A673 (cell line): ENCODE results near the gene AFAP1. TPM values are rescaled to one million over a fixed set of nuclear protein-coding genes. Genes with fewer than 3 reads are reported as not detected.

Experiments used
- BruUV-seq: library from RNA; stranded (reverse); fragments of 400-500 nt; replicated peaks from 2 replicates; lab custom pipeline; 2021; lab: Mats Ljungman, UMichigan
- CTCF ChIA-PET: fragments of 300-600 bp; sonication (Branson Sonifier 250); formaldehyde crosslinking; loops from one replicate; lab custom pipeline; 2022; ENCODE audit warnings: antibody characterized with exemption; lab: Charles Lee
- POLR2A ChIA-PET: fragments of 300-600 bp; sonication (Branson Sonifier 250); formaldehyde crosslinking; loops from one replicate; lab custom pipeline; 2022; ENCODE audit warnings: antibody characterized with exemption; ENCODE audit not compliant: low non-redundant PET; lab: Charles Lee
- DNase-seq: peaks from one replicate; pipeline ENCODE4 v3.0.0-alpha.2; 2015; ENCODE audit warnings: low spot score
- H3K27ac ChIP-seq: fragments of 200-600 bp; sonication (generic); 2 replicates; pipeline ENCODE4 v1.5.1; 2016; ENCODE audit warnings: mixed run types, low read depth, mild to moderate bottlenecking, mixed read lengths, antibody characterized with exemption, low read length; ENCODE audit not compliant: poor library complexity, severe bottlenecking
- H3K27me3 ChIP-seq: fragments of 200-600 bp; sonication (generic); replicated peaks from 2 replicates; pipeline ENCODE4 v1.6.1; 2017; ENCODE audit warnings: mixed run types, low read depth, mild to moderate bottlenecking, mixed read lengths, antibody characterized with exemption, low read length; ENCODE audit not compliant: insufficient read depth, poor library complexity
- H3K36me3 ChIP-seq: fragments of 200-600 bp; sonication (generic); 2 replicates; pipeline ENCODE4 v1.6.1; 2016; ENCODE audit warnings: mixed run types, mild to moderate bottlenecking, mixed read lengths, antibody characterized with exemption, low read length; ENCODE audit not compliant: insufficient read depth, poor library complexity, severe bottlenecking
- H3K4me1 ChIP-seq: fragments of 200-600 bp; sonication (generic); 2 replicates; pipeline ENCODE4 v1.6.1; 2017; ENCODE audit warnings: mixed run types, mild to moderate bottlenecking, mixed read lengths, antibody characterized with exemption, low read length; ENCODE audit not compliant: insufficient read depth, poor library complexity, severe bottlenecking
- H3K4me3 ChIP-seq: fragments of 200-600 bp; sonication (generic); 2 replicates; pipeline ENCODE4 v1.5.1; 2016; ENCODE audit warnings: low read depth, mixed run types, mild to moderate bottlenecking, mixed read lengths, low read length; ENCODE audit not compliant: poor library complexity, severe bottlenecking
- H3K9me3 ChIP-seq: fragments of 200-600 bp; sonication (generic); 2 replicates; pipeline ENCODE4 v1.6.1; 2016; ENCODE audit warnings: mixed run types, low read depth, mild to moderate bottlenecking, mixed read lengths, antibody characterized with exemption, low read length; ENCODE audit not compliant: poor library complexity, severe bottlenecking
- CTCF ChIP-seq: fragments of 300-800, 200-600 bp; sonication (generic); conservative IDR thresholded peaks from 2 replicates; pipeline ENCODE4 v1.5.1; 2017; ENCODE audit warnings: low read depth, mild to moderate bottlenecking, antibody characterized with exemption, low read length, moderate library complexity, mixed read lengths
- EZH2 ChIP-seq: fragments of 200-600 bp; sonication (generic); IDR thresholded peaks from 2 replicates; pipeline ENCODE4 v1.6.1; 2017; ENCODE audit warnings: borderline replicate concordance, low read depth, mild to moderate bottlenecking, mixed read lengths, antibody characterized with exemption, low read length; ENCODE audit not compliant: poor library complexity, severe bottlenecking
- intact Hi-C: fragments of 100-400 bp; cut with micrococcal nuclease; formaldehyde crosslinking; loops from one replicate; pipeline ENCODE4 v1.10.0; 2022; ENCODE audit not compliant: unreplicated experiment
- total RNA-seq: library from RNA; stranded (reverse); gene quantifications from 2 replicates; pipeline ENCODE4 v1.2.3, GENCODE V29; 2021

AFAP1 gene
- total RNA-seq, 1 experiment from 2014 or later, result 42.6 TPM

- Histone ChIP-seq H3K4me1 (peaks cover 17% of the 10 kb centered on the region), H3K27ac (no peak overlapping the region), H3K9me3 (no peaks in the 10 kb centered on the region), H3K4me3 (no peak overlapping the region), H3K36me3 (peaks cover 6% of the 10 kb centered on the region), H3K27me3 (no peaks in the 10 kb centered on the region)
- CTCF ChIA-PET, result no interaction called here
- DNase-seq, result no peak
- POLR2A ChIA-PET, result no interaction called here
- intact Hi-C loops, result no loop called here
- TF ChIP-seq EZH2 (no peak), CTCF (no peak)
- no TSS peak for BruUV-seq
Observed at GRCh38 chr4:7867191-7867590, 72.5 kb downstream of the AFAP1 start.

- Histone ChIP-seq H3K9me3 (no peaks in the 10 kb centered on the region), H3K4me3 (no peak overlapping the region), H3K36me3 (no peaks in the 10 kb centered on the region), H3K27ac (no peak overlapping the region), H3K4me1 (peaks cover 25% of the 10 kb centered on the region), H3K27me3 (no peaks in the 10 kb centered on the region)
- ChIA-PET POLR2A (no interaction called here), CTCF (no interaction called here)
- BruUV-seq, result no TSS peak
- no peak for DNase-seq
- intact Hi-C loops, result no loop called here
- TF ChIP-seq EZH2 (no peak), CTCF (no peak)
Observed at GRCh38 chr4:7865533-7865932, 74.1 kb downstream of the AFAP1 start.

- DNase-seq, result no peak
- Histone ChIP-seq H3K27ac (no peak overlapping the region), H3K9me3 (no peaks in the 10 kb centered on the region), H3K4me1 (peaks cover 33% of the 10 kb centered on the region), H3K4me3 (no peak overlapping the region), H3K36me3 (no peaks in the 10 kb centered on the region), H3K27me3 (no peaks in the 10 kb centered on the region)
- POLR2A ChIA-PET, result no interaction called here
- no TSS peak for BruUV-seq
- TF ChIP-seq EZH2 (no peak), CTCF (no peak)
- intact Hi-C loops, result no loop called here
- CTCF ChIA-PET, result interaction anchor here (1.0 kb wide), 1 partner anchor 21 kb away, joined by 4 read pairs; no protein-coding TSS in a partner anchor
Observed at GRCh38 chr4:7864685-7865084, 75.0 kb downstream of the AFAP1 start.
